Neural progenitor cell (in vitro differentiated cells): ENCODE data around the gene TMEM59.

ENCODE experiments used
- CTCF ChIP-seq: fragments of 200-600 bp; sonication (generic); IDR thresholded peaks from 2 replicates; pipeline ENCODE4 v1.5.1; 2017; ENCODE audit warnings: antibody characterized with exemption, mild to moderate bottlenecking
- EZH2 ChIP-seq: fragments of 200-600 bp; sonication (generic); IDR thresholded peaks from 2 replicates; pipeline ENCODE4 v1.6.1; 2017; ENCODE audit warnings: antibody characterized with exemption, mild to moderate bottlenecking, moderate library complexity
- EZH2phosphoT487 ChIP-seq: fragments of 200-600 bp; sonication (generic); IDR thresholded peaks from 2 replicates; pipeline ENCODE4 v1.6.1; 2017; ENCODE audit warnings: antibody characterized with exemption

DNA sequence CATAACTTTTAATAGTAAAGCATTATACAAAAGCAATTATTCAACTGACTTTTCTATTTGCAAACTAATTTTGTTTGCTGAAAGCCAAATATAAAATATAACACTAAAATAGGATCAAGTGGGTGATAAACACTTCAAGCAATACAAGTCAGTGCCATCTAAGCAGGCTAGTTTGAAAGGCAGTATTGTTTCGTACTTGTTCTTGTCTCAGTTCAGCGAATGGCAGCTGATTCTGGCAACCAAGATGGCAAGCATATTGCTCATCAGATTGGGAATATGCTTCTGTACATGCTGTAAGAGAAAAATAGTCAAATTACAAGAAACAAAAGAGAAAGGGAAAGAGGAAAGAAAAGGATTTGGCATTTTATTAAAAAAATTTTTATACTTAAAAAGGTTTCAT lies 7.5 kb downstream of the TMEM59 start:
- no peak for TF ChIP-seq CTCF
- no peak for TF ChIP-seq EZH2
- TF ChIP-seq EZH2phosphoT487 = no peak
